GM21825 (cell line): ENCODE results near the gene FBL.
A peak's percentile ranks its signal among the peaks of the same experiment; 100 is the strongest.

Source experiments
- ATAC-seq: cut with Tn5 transposase; IDR thresholded peaks from one replicate; pipeline ENCODE4 v1.9.1; 2021; ENCODE audit warnings: mild to moderate bottlenecking, moderate library complexity; ENCODE audit not compliant: unreplicated experiment

The FBL gene

DNA sequence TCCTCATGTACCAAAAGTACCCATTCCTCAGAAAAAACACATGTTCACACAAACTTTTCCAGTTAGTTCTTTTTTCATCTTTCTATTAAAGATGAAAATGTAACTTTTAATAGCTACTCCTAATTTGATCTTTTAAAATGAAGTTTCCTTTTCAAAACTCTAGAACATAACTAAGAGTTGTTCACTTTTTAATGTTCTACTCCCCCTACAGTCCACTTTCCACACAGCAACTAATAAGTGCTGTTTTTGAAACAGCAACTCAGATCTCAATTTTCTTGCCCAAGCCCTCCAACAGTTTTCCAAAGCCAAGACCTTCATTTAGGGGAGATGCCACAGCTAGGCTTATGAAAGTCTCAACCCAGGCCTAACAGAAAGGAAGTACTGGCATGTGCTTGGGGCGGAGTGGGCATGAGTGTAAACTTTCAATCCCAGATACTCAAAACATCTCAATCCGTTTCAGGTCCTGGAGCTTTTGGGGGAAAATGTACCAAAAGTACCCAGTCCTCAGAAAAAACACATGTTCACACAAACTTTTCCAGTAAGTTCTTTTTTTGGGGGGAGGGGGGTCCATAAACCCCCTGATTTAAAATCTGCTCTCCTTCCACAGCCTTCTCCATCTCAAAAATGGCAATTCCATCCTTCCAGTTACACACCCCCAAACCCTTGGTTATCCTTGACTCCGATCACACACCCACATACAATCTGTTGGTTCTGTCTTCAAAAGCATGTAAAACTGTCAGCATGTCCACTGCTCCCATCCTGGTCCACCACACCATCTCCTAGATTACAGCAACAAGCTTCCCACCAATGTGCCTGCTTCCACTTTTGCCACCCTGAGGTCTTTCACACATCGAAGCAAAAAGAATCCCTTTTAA lies 2.0 kb downstream of the FBL start:
- ATAC-seq, result no peak

DNA sequence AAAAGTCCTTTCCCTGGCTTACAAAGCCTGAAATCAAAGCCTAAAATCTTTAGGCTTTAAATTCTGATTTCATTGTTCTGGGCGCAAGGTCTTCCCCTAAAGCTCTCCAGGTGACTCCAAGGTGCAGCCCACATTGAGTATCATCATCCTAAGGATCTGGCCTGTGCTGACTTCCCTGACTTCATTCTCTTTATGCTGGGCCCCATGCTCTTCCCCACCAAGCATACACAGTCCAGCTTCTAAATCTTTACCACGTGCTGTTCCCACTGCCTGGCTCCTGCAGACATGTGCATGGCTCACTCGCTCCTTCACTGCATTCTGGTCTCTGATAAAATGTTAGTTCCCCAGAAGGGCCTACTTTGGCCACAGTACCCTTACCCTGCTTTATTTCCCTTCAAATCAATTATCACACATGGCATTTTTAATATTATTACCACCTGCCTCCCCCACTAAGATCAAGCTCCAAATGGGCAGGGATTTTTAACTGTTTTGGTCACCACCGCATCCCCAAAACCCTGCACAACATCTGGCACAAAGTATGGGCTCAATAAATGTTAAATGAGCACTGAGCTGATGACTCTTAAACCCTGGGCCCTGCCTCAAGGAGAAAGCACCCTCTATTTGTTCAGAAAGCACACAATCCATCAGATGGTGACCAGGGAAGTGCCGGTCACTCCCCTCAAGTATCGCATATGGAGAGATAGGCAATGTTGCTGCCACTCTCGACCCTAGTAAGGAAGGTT lies 3.3 kb downstream of the FBL start:
- ATAC-seq, result no peak

DNA sequence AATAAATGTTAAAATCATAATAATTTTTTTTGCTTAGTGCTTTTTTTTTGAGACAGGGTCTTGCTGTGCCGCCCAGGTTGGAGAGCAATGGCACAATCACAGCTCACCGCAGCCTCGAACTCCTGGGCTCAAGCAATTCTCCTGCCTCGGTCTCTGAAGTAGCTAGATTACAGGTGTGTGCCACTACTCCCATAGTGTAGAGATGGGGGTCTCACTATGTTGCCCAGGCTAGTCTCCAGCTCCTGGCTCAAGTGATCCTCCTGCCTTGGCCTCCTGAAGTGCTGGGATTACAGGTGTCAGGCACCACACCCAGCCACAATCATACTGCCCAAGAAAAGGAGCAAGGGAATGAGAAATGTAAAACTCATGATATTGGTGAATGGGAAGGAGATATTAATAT lies 5.1 kb downstream of the FBL start:
- no peak for ATAC-seq

DNA sequence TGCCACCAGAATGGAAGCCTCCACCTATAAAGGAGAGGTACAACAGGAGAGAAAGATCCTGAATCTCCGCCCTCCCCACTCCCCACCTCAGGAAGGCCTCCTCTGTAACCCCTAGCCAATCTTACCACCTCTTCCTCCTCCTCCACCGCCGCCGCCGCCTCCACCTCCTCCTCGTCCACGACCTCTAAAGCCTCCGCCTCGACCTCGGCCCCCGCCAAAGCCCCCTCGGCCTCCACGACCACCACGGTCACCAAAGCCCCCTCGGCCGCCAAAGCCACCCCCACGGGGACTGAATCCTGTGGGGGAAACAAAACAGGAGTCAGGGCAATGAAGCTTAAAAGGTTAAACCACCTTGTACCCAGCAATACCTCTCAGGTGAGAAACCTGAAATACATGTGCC lies 5.7 kb downstream of the FBL start:
- ATAC-seq, result no peak

DNA sequence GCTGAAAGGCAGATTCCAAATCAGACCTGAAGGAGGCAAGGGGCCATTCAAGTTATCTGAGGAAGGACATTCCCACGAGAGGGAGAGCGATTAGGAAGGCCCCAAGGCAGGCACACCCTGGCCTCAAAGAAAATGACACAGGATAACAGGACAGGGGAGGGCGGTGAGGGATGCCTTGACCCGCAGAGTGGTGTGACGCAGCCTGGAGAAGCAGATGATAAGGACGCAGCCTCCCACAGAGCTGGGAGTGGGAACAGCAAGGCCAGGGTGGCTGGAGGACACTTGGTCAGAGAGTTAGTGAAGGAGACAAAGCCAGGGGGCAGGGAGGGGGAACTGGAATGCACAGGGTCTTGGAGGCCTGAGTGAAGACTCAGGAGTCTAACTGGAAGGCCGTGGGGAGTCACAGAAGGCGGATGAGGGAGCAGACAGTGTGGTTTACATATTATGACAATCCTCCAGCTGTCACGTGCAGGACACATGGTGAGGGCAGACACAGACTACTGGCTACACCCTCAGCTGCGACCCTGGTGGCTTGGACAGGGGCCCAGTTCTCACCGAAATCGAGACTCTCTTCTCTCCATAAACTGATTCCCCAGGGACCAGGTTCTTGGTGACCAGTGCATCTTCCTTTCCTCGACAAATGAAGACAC lies 6.4 kb downstream of the FBL start:
- no peak for ATAC-seq

DNA sequence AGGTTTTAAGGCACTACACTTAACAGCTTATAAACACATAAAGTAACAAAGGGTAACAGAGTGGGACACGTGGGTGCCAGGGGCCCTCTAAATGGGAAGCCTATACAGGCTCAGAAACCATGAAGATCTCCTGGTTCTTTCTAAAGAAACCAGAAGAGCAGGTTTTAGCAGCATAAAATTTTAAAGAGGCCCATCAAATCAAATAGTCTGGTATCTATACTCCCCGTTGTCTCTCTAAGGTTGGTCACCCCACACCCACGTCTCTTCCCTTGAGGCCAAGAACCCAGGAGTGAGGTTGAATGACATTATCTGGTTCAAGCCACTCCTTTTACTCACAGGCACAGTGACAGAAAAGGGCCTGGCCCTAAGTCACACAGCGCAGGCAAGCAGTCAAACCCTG lies 7.6 kb downstream of the FBL start:
- no peak for ATAC-seq

DNA sequence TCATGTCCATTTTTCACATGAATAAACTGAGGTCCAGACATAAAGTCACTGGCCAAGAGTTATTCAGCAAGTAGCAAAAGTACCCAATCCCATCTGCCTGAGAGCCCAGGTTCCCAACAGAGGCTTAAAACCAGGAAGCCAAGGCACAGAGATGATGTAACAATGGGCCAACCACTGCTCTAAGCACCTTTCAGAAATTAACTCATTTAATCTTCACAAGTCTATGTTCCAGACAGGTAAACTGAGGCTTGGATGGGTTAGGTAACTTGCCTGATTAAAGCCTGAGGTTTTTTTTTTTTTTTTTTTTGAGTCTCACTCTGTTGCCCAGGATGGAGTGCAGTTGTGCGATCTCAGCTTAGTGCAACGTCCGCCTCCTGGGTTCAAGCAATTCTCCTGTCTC lies 8.2 kb downstream of the FBL start:
- no peak for ATAC-seq

DNA sequence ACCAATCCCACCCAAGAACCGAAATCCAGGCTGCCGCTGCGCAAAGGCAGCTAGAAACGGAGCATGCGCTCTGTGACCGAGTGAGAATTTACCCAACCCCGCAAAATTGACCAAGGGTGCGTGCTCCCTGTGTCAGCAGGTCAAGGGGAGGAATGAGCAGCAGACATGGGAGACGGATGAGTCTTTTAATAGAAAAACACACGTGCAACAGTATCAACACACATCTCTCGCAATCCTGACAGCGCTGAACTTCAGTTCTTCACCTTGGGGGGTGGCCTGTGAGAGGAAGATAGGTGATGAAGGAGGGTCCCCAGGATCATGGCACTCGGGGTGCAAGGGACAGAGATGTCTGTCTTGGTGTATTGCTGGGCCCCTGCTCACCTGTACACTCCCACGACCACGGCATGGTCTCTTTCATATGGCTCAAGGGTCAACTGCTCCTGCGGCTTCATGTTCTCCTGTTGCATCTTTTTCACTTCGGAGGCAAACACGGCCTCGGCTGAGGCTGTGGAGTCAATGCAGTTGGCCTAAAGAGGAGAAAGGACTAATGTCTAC lies 11.8 kb downstream of the FBL start:
- ATAC-seq, result no peak

DNA sequence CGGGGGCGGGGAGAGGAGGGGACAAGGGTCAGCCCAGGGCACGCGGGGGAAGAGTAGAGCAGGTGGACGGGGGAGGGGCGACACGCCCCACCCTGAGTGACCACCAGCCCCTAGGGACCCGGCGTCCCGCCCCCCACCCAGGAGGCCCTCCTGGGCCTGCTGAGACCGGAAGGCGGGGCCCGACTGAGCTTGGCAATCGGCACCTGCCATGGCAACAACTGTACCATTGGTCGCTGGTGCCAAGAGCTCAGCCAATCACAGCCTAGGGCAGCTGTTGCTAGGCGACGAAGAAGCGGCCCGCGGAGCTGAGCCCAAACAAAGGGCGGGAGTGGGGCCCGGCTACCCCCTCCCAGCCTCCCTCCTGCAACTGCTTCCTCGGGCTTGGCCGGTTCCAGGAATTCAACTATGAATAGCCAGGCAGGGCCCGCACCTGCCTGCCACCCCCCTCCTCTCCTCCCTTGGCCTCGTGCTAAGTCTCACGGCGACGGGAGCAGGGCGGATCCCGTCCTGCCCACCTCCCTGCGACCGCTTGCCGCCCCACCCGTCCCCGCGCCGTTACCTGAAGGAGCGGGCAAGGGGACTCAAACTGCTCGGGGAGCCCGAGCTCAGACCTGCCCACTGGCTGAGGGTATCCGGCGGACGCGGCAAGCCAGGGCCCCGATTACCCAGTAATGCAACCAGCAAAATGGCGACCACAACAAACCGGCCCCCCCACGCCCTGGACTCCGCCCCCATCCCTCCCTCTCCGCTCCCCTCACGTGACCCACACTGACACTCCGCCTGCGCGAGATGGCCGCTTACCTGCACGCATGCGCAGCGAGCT lies 12.5 kb downstream of the FBL start, which contains the start of gene DYRK1B:
DYRK1B (minus strand) TSS at position 699 of the 823 bp plus-strand sequence. CDS start 2,295 bp downstream, outside the sequence.
- ATAC-seq, result peak; percentile 81

DNA sequence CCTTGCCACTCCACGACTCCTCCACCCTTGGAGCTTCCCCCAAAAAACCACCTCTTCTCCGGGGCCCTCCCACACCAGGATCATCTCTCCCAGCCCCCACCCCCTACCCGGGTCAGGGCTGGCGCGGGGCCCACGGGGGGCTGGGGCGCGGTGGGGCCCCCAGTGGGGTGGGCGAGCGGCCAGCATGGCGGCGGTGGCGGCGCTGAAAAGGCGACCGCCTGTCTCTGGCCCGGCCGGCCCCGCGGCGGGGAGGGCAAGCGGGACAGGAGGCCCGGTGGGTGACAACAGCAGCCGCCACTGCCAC lies 13.1 kb downstream of the FBL start:
- ATAC-seq, result no peak

DNA sequence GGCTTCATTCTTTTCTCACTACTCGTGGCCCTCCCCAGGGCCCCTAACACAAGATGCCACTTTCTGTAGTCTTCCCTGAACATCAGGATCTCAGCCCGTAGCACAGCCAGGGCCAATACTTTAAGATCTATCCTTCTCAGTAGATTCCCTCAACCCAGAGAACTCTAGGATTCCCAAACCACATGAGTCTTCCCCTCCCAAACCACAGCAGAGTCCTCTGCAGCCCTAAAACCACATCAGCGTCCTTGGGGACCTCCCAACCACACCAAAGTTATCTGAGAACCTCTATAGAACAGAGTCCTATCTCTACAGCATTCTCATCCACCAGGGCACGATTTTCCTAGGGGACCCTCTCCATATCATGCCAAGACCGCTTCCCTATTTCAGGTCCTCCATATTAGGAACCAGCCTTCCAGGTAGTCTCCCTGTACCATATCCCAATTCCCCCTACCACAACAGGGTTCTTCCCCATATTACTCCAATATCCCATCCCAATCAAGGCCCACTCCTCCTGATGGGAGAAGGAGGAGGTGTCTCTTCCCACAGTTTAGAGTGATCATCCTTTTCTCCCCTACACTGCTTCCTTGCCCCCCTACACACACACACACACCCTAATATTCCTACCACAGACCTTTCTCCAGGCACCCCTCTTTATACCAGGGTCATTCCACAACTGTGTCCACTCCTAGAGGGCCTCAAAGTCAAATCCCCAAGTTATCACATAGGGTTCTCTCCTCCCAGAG lies 13.7 kb downstream of the FBL start:
- ATAC-seq, result no peak

DNA sequence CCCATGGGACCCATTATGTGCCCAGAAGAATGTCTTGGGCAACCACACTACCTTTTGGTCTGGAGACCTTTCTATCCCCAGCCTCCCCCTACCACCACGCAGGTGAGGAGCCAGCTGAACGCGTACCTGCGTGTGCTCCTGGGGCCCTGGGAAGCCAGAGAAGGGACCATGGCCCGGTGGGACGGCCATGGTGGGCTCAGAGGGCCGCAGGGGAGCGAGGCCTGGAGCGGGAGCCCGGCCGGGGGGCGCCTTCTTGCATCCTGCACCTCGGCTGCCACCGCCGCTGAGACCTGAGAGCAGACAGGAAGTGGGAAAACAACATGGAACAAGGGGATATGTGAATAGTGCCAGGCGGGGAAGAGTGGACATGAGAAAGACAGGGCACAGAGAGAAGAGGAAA lies 14.5 kb downstream of the FBL start:
- no peak for ATAC-seq

DNA sequence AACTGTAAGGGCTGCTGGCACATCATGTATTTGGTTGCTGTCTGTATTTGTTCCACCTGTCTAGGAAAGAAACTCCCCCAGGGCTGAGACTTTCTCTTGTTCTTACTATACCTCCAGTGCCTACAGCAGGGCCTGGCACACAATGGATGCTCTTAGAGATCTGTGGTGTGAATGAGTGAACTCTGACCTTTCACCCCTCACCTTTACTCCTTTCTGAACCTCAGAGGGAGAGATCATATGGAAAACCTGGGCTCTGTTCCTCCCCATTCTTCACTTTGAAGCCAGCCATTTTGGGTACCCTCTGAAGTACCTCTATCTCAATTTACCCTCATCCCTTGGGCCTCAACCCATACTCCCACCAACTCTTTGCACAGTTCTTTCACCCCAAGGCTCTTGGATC lies 15.3 kb downstream of the FBL start:
- no peak for ATAC-seq

DNA sequence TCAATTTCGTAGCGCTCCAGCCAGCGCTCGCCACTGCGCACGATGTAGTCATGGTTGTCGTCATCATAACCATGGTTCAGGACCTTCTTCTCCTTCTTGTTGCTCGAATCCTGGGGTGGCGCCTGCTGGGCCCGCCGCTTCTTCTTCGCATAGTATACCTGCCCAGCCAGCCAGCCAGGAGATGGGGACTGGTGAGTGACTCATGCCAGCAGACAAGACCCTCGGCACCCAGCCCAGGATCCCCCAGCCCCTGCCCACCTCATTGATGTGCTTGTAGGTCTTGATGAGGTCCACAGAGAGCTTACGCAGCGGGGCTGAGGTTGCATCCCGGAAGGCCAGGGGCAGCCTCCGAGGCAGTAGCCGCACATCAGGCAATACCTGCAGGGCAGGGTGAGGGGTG lies 15.8 kb downstream of the FBL start:
- no peak for ATAC-seq

DNA sequence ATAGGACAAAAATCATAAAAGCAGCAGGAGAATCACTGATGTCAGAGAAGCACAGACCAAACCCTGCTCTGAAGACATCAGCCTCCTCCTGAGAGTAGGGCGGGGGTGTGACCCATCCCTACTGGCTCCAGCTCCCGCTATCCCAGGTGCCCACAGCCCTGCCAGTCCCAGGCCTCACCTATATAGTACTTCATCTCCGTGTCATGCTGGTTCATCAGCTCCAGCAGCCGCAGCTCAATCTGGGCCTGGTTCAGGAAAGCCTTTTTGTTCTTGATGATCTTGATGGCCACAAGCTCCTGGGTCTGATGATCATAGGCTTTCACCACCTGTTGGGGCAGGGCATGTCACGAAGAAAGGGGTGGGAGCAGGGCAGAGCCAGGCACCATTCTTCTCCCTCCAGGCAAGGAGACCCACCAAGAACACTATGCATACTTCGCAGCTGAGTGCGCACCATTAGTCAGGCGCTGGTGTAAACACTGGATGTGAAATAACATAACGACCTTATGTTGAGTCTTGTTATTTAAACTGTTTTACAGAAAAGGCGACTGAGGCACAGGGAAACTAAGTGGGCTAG lies 16.4 kb downstream of the FBL start:
- no peak for ATAC-seq

DNA sequence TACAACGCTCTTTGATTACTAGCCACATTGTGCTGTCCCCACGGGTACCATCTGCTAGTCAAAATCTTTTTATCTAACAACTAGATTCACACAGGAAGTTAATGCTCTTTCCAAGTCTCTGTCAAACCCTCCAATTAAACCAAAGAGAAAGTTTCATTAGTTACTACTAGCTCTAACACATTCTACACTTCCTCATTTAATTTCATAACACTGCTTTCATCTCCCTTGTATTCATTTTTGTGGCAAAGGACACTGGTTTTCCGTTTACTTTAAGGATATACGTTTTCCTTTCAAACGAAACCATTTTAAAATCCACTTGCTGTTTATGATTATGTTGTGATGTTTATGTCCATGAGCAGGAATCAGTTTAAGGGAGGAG lies 17.5 kb downstream of the FBL start:
- ATAC-seq, result no peak

DNA sequence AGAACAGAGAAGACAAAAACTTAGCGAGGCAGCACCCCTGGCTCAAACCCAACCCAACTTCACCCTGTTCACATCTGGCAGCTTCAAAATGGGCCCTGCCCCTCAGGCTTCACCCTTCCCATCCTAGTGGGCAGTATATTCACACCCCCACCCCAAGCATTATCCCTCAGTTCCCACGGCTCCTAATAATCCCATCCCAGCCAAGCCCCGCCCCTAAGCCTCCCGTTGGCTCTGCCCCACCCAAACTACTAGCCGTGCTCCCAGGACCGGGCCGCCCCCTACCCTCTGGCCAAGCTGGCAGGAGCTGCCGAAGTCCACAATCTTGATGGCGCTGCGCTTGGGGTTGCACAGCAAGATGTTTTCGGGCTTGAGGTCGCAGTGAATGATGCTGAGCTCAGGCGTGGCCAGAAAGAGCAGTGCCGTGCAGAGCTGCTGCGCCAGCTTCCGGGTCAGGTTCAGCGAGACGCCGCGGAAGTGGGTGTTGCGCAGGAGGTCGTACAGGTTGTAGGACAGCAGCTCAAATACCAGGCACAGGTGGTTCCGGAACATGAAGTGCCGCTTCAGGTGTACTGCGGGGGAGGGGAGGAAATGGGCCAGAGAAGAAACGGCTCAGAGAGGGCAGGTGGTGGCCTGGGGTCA lies 18.0 kb downstream of the FBL start:
- ATAC-seq, result no peak

DNA sequence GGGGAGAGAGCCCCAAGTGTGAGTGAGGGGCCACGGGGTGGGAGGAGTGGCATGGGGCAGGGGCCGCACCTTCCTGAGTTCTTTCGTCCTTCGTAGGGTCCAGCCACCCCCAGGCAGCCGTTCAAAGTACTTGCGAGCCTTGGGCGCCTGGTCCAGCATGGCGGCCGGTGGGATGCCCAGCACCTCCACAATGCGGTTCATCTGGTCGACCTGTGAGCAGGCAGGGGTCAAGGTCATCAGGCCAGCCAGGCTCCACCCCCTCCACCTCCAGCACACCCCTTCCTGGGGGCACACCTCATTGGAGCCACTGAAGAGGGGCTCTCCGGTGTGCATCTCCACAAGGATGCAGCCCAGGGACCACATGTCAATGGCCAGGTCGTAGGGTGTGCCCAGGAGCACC lies 19.0 kb downstream of the FBL start:
- no peak for ATAC-seq

DNA sequence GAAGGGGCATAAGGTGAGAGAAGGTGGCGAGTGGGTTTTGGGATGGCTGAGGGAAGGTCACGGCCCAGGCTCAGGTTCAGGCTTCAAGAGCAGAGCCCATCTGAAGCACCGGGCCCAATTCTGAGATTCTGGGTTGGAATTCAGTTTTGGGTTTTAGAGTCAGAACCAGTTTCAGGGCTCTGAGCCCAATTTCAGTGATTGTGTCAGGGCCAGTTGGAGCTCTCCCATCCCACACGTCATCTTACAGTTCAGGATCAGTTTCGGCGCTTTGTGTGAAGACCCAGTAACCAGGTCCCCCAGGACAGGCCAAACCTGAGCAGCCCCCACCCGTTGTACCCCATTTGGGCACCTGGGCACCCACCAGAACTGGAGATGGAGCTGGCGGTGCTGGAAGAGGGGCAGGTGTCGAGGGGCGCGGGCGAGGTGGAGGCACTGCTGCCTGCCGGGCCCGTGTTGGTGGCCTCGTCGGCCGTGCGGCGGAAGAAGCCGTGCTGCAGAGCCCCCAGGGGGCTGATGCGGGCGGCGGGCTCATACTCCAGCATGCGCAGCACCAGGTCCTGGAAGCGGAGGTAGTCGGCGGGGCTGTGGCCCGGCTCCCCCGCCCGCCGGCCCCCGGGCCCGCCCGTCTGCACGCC lies 19.8 kb downstream of the FBL start:
- no peak for ATAC-seq
